Urothelium cell line (cell line): ENCODE results near the gene TWIST2.

Source experiments
- DNase-seq: peaks from one replicate; pipeline ENCODE4 v3.0.0; 2011; ENCODE audit warnings: low spot score, mixed read lengths
- FAIRE-seq: peaks from 2 replicates; lab custom pipeline; 2011; peaks lifted over from hg19 to GRCh38; lab: Jason Lieb, UNC

Gene TWIST2

DNA sequence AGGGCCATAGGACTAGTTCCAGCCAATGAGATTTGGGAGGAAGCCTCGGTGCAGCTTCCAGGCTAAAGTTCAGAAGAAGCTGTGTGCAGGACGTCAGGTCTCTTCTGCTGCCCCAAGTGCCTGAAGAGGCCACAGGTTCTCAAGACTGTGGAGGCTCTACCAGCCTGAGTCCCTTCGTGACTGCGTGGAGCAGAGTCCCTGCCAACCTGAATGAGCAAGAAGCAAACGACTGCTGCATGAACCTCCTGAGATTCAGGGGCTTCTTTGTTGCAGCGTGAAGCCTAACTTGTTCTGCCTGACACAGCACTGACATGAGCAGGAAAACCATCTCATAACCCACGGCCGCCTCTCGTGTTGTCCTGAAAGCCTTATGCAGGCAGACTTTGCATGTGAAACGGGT, 39.7 kb downstream of the TWIST2 start:
- DNase-seq: no peak
- no peak for FAIRE-seq

DNA sequence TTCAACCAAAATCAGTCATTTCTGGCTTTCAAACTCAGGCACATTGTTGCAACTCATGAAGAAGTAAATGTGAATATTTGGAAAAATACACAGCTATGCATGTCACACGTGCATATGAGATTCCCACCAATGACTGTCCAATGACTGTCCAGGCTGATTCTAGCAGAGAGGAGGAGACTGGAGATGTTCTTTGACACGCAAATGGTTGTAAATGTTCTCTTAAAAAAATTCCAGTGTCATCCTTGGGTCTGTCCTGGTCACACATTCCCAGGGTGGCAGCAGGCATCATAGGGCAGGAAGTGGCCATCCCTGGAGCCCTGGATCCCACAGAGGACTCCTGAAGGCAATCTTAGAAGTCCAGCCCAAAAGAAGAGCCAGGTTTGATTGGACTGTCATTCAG, 40.9 kb downstream of the TWIST2 start:
- FAIRE-seq: no peak
- no peak for DNase-seq

DNA sequence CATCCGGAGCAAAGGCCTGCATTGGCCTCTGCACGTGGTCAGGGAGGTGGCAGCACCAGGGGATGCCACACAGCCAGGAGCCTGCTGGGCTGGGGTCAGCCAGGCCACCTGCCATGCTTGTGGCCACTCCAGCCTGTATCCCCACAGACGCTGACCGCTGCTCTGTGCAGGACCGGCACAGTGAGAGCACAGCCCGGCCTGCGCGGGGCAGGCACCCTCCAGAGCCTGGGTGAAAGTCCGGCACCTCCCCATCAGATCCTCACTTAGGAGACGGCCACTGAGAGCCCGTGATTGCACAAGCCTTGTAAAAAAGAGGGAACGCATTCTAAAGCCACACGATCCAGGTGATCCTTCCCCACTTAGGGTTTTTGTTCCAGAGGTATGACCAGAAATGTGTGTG, 42.2 kb downstream of the TWIST2 start:
- DNase-seq (no peak), FAIRE-seq (no peak)

DNA sequence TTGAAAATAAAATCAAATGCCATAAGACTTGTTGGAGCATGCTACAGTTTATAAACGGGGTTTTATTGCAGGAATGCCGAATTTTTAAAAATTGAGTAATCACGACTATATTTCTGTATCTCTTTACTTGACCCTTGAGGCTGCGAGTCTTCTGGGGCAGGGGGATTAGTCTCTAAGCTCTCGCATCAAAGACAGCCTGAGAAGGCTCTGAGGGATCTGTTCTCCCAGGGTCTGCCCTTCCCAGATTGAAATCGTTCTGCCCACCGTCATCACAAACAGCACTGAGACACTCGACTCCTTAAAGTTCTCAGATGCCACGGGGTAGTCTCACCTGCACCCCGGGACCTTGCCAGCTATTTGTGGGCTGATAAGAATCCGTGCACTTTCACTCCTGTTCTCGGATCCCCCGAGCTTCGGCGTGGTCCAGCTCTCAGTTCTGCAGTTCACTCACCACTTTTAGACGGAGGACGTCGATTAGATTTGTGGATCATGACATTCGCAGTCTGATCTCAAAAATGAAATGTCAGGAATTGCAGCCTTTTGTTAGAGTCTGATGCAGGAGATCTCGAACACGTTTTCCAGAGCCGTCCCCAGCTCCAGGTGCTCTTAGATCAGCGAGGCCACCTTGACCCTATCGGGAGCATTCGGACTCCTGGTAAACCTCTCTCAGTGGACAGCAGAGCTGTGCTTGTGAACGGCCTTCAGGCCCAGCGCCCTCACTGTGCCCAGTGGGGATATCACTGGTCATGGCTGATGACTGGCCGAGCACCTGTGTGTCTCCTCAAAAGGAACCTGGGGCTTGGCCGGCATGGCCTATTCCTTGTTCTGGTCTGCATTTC, 43.0 kb downstream of the TWIST2 start:
- FAIRE-seq (no peak), DNase-seq (no peak)

DNA sequence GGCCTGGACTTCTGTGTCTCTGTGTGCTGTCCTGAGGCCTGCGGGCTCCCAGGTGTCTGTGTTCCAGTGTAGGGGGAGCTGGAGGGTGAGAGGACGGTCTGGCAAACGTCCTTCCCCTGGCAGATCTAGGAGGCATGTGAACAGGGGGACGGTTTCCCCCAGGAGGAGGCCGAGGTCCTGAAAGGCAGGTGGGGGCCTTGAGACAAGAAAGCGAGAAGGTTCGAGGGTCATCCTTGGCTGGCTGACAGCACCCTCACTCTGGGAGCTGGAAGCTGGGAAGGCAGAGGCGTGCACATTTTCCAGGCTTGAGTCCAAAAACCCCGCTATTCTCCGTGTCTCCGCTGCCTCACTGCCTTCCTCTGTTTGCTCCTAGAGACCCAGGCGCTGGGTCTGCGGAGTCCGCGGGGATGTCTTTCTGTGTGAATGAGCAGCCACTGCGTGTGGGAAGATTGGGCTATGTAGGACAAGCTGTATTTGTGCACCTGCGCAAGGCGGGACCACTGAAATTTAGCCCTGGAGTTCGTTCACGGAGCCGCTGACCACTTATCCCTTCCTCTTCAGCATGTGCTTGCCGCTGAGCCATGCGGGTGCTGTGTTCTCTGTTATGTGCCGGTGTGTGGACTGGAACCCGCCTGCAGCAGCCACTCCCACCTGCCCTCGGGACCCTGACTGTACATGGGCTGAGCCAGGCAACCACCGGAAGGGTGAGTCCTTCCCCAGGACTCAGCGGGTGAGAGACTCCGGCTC, 43.7 kb downstream of the TWIST2 start:
- DNase-seq (no peak), FAIRE-seq (no peak)

DNA sequence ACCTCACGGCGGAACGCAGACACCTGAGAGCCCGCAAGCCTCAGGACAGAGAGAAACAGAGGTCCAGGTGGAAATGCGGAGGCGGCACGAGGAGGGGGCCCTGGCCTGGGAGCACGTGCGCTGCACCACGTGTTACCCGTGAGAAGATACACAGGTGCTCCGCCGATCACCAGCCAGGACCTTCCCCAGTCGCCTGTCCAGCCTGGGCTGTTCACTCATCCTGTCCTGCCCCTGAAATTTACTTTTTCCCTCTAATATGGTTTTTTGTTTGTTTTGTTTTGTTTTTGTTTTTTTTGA, 44.3 kb downstream of the TWIST2 start:
- DNase-seq (no peak), FAIRE-seq (no peak)

DNA sequence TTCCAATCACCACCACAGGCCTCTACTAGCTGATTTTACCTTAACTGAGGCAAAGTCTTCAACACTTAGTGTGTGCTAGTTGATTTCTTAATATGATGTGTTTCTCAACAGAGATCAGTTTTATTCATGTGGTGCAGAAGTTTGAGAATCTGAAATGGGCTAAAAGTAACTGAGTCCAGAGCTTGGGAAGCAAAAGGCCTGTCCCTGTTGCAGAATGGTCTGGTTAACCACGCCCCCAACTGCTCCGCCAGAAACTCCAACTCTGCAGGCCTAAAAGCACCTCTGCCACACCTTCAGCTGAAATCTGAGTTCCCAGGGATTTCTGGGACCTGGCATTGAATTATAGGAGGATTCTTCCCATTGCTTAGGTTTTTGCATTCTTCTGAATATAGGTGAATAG, 44.9 kb downstream of the TWIST2 start:
- no peak for DNase-seq
- FAIRE-seq: no peak

DNA sequence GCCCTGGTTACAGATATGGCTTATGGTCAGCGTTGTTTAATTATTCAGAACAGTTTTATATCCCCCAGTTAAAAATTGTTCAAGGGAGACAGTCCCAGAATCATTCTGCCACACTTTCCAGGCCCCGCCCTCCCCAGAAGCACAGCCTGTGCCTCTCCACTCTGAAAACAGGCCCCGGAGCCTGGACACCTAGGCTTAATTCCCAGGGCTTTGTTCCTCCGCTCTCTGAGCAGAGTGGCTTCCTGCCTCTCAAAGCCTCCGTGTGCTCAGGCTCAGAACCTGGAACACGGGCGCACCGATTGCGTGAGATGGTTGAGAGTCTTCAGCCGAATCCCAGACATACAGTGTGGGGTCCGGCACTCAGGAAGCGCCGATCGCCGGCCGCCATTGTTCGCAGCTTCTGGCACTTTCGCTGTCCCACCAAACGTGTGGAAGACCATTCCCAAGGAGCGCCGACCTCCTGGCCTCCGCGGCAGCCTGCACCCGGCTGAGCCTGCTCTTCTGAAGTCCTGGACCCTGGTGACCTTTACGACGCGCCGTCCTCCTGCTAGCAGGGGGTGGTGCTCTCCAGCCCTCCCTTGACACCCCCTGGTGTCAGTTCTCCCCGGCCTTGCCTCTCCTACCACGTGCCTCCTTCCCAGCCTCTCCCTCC, 45.6 kb downstream of the TWIST2 start:
- DNase-seq: no peak
- no peak for FAIRE-seq

DNA sequence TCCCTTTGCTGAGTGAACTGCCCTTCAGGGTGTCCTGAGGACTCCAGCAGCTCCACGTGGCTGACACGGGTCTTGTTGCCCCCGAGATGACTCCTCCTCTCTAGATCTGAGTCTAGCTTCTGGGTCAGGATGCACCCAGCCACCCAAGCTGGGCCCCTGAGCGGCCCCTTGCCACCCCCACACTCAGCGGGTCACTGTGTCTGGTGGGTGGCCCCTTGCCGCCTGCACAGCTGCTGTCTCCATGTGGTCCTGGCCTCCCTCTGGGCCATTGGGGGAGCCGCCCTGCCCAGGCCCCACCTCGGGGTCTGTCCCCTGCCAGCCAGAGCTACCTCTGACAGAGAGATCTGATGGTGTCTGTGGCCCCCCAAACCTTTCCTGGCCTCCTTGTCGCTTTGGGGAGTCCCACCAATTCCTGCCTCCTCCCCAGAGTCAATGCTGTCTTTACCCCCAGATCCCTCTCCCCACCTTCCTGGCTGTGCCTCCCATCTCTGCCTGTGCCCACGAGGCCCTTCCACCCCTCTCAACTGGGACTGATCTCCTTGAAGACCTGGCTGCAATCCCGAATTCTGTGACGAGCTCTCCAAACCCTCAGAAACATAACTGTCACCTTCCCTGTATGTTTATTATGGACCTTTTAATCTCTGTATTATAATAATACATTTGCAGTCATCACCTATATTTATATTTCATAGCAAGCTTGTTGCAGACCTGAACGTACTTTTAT, 46.5 kb downstream of the TWIST2 start:
- no peak for DNase-seq
- no peak for FAIRE-seq

DNA sequence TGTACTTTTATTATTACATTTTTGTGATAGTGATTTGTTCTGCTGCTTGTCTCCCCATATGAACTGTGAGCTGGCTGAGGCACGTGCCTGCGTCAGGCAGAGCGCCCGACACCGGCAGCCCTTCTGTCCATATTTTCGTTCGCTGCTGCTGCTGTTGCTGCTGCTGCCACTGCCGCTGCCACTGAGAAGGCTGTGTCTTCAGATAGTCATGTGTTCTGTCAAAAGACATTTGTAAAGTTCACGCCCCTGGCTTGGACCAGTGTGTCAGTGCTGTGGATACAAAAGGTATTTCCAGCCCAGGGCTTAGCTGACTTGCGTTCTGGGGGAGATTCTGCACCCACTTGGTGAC, 47.0 kb downstream of the TWIST2 start:
- no peak for FAIRE-seq
- no peak for DNase-seq

DNA sequence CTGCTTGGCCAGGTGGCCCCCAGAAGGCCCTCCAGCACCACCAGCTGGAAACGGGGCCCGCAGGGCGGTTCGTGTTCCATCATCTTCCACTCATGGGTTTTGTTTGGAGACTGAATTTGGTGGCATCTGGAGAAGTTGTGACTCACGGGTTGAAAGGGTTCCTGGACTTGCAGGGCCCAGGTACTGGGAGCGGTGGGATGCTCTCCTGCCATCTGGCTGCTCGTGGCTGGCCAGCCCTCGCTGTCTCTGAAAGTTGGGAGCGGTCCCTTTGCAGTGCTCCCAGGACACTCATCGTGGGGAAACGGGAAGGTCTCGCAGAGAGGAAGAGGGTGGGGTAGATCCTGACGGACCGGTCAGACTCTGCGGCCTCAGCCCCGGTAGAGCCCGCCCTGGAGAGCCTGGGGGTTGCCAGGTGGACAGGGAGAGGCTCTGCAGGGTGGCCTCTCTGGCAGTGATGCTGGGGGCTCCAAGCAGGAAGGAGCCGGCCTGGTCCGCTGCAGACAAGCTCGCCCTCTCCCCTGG, 47.5 kb downstream of the TWIST2 start:
- FAIRE-seq: no peak
- no peak for DNase-seq

DNA sequence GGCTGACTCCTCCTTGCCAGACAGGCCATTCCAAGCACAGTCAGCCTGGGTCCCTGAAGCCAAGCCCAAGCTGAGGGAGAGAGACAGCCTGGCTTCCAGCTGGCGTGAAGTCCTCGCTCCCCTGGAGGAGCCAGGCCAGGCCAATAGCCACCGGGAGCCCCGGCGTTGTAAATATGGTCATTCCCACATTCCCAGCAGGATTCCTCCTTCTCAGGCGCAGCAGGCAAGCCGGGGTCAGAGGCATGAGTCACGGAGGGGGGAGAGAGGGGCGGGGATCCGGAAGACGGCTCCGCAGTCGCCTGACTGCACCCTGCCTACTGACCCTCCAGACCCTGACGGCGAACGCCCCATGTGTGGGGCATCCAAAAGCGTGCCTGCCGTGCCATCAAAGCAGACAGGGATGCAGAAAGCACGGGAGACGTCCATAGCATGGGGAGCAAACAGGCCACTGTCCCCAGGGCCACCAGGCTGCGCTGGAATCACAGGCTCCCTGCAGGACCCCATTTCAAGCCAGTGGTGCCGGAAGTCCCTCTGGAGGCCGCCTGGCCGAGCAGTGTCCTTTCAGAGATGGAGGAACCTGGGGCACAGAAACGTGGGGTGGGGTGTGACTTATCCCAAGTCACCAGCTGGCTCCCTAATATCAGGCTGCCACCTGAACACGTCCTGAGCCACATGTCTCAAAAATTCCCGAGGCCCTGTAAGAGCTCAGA, 48.2 kb downstream of the TWIST2 start:
- FAIRE-seq: no peak
- peak; percentile 87 for DNase-seq

DNA sequence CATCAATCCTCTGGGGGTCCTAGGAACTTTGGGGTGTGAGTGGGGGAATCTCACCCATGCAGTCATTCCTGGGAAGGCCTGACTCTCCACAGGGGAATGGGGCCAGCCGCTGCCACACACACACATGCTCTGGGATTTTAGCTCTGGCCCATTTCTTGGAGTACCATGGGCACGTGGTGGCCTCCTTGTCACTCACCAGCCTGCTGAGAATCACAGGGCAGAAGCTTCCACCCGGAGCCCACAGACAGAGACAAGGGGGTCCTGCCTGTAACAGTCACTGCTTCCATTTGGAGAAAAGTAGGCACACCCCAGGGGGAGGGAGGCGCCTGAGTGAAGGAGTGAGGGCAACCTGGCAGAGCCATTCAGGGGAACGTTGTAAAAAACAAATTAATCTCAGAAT, 48.8 kb downstream of the TWIST2 start:
- FAIRE-seq: no peak
- no peak for DNase-seq

DNA sequence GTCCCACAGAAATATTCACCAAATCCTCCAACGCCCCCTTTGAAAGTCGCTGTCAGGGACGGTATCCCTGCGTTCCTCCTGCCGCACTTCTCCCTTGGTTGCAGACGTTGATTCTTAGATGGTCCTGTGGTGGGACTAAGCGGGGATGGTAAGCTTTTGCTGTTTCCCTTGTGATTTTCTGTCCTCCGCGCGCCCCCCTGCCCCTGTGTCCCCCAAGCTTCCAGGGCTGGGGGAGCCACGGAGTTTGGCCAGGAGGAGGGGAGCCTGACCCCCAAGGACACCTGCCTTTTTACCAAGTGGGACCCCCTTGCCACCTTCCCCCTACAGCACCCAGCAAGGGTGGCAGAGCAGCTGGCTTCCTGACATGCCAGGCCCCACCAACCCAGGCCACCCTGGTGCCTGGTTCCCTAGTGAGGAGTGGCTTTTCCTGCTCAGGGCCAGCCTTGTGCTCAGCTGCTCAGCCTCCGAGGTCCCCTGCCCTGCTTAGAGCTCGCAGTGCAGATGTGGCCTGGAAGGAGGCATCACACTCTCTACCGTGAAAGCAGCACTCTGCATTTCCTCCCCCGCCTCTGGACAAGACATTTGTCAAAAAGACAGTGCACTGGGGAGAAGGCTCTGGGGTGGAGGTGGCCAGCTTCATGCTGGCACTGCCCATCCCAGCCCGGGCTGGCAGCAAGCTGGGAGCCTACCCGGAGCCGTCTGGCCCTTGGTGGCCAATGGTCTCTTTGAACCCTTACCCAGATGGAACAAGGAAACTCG, 49.4 kb downstream of the TWIST2 start:
- FAIRE-seq: no peak

DNA sequence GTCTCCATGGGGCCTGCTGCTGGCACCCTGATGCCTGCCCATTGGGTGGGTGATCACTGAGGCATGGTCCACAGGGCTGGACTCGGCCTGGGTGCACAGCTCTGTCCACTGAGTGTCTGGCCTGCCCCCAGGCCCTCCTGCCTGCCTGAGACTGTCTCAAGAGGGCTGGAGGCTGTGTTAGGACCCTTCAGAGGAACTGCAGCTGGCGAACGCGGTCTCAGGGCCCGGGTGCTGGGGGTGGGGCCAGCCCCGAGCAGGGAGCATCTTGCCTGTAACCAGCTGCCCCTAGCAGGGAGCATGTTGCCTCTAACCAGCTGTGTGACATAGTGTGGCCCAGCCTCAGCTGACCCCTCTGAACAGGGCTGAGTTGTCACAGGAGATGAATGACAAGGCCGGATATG, 50.0 kb downstream of the TWIST2 start:
- no peak for FAIRE-seq
- DNase-seq: no peak

More for the DNA sequence above, 49.4 kb downstream of the TWIST2 start:
- DNase-seq: no peak

DNA sequence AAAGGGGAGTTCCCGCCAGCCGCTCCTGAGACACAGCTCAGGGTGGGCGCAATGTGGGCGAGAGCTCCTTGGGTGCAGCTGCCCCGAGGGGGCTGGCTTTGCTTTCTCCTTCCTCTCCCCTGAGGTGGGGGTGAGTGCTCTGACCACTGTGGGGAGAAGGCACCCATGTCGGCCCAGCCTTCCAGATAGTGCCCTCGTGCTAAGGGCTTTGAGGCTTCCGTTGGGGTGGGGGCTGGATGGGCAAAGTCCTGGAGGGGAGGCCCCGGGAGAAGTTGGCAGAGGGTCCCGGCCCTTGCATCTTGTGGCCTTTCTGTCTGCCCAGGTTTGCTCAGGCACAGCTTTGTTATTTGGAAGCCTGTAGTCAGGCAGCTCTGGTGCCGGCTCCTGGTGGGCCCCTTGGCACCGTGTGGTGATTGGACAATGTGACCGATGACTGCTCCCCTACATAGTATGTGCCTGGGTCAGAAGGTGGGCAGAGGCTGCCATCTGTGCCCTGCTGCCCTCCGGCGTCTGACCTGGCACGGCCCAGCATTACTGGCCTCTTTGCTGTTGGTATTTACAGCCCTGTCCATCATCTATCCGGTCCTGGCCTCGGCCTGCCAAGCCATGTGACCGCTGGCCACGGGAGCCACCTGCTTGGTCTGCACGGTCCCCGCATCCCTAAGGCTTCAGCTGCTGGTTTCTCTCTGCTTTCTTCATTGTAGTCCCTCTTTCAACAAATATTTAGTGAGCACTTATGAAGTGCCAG, 50.8 kb downstream of the TWIST2 start:
- FAIRE-seq (no peak), DNase-seq (no peak)

DNA sequence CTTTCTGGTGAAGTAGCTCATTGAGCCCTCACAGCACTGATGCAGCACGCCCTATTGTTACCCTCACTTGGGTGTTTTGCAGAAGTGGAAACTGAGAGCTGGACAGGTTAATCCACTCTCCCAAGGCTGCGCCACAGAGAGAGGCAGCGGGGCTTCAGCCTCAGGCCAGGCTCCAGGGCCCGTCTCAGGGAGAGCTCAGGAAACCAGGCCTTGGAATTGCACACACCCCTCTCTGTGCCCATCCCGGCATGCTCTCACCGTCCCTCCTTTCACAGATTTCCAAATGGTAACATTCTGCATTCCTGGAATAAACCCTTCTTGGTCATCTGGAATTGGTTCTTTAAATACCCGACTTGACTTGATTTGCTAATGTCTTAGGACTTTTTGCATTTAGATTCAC, 51.5 kb downstream of the TWIST2 start:
- no peak for DNase-seq
- no peak for FAIRE-seq

DNA sequence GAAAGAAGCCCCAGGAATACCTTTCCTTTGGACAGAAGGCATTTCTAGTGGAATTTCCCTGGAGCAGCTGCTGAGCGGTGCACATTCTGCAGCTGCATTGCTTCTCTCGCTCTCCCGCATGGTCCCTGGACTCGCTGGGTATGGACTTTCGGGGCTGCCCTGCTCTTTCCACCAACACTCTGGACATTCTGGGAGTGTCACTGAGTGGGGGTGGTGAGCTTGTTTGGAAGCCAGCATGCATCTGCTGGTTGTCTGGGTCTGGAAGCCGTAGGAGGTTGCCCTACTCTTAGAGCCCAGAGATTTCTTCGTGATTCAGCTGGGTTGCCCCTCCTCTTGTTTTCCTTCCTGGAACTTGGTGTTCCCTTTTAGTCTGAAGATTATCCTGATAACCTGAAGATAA, 52.6 kb downstream of the TWIST2 start:
- FAIRE-seq (no peak), DNase-seq (no peak)

DNA sequence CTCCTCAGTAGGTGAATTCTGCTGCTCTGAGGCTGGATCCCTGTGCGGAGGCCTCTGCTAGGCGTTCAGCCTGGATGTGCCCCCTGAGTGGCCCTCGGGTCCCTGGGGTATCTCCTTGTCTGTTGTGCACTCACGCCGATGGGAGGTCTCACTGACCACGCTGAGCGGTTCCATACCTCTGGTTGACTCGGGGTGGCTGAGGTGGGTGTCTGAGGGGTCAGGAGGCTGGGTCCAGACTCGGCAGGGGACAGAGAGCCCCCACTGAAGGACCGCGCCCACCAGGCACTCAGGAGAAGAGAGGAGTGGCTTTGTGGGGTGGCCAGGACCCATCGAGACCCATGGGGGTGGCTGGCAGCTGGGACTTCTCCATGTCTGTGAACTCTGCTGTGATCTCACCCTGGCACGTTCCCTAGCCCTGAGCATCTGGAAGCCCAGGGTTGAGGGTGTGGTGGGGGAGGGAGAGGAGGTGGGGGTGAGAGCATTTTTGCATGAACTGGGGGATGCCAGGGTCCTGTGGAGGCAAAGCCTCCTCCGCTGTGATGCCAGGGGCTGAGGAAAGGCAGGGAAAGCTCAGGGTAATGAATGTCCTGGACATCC, 53.7 kb downstream of the TWIST2 start:
- no peak for FAIRE-seq

More for the DNA sequence above, 53.7 kb downstream of the TWIST2 start:
- no peak for DNase-seq
